NCI-H146 treated with DMSO at 0.1 percent for 48 hours (cell line): Measurements from ENCODE around the gene MORN4.
A peak's percentile ranks its signal among the peaks of the same experiment; 100 is the strongest.

Experiments
- DNase-seq: peaks from one replicate; lab custom pipeline; 2025; ENCODE audit not compliant: unreplicated experiment; lab: John Stamatoyannopoulos, UW

The MORN4 gene

GRCh38 chr10:97575127-97575668 is 58.1 kb downstream of the MORN4 start:
- DNase-seq: no peak

DNA sequence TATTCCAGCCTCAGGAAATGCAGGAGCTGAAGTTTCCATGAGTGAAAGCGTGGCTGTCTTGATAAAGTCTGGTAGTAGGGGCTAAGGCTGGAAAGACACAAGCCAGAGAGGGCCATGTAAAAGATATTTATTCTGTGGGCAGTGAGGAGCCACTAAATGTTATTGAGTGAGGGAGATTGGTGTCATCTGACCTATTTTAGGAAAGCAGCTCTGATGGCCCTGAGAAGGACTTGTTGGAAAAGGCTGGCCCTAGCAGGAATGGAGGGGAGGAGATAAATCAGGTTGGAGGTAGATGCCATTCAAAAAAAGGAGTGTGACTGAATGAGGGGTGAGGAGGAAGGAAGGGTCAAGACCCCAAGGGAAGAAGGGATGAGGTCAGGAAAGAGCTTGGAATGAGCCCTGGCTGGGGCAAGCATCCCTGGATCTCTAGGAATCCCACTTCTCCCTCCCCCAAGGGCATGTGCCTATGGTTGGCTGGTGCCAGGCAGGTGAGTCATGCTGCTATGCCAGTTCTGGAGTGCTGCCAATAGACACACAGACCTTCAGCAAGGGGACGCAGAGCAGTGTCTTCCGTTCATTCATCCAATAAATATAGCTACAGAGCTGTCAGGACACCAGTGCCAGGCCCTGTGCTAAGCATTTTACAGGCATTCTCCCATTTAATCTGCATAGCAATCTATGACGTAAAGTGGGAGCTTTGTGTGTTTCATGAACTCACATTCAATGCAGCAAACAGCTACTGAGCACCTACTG is 58.8 kb downstream of the MORN4 start:
- no peak for DNase-seq

DNA sequence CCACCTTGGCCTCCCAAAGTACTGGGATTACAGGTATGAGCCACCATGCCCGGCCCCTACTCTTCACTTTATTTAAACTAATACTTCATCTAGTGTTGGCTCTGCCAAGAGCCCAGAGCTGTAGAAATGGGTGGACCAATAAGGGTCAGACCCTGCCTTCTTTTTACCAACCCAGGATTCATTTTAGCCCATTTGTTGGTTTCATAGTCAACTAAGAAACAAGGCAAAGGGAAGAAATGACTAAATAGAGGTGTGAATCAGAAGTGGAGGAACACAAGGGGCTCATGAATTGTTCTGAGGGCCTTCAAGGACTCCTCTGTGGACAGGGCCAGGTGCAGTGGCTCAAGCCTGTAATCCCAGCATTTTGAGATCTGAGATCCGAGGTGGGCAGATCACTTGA is 59.6 kb downstream of the MORN4 start:
- DNase-seq: no peak

GRCh38 chr10:97573021-97573420 is 60.3 kb downstream of the MORN4 start:
- DNase-seq: no peak

DNA sequence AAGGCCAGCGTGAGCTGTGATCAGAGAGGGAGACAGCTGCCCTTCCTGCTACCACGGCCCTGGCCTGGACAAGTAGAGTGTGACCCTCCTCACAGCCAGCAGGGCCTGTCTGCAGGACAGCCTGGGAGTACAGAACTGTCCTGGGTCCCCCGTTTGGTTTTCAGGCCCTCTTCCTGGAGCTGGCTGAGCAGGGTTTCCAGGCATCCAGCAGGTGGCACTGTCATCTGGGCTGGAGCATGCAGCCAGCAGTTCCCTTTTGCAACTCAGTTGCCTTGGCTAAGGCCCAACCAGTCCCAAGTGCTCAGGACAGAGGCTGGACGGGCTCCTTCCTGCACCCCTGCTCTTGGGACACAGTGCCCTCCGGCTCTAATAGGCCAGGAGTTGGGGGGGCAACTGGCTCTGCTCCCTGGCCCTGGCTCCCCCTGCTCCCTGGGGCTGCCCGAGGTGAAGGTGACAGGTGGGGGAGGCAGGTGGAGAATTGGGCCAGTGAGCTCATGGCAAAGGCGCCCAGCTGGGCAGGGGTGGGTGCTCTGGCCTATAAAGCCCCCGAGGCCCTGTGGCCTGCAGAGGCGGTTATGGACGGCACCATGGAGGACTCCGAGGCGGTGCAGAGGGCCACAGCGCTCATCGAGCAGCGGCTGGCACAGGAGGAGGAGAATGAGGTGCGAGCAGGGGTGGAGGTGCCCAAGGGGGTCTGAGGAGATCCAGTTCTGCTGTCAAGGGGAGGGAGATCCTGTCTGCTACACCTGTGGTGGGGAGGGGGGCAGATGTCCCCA is 60.9 kb downstream of the MORN4 start, which contains the start of gene ANKRD2:
Gene ANKRD2 (plus strand): TSS at position 566 of the 776 bp plus-strand sequence. CDS start 10 bp downstream, at position 576.
- DNase-seq: peak; percentile 21

DNA sequence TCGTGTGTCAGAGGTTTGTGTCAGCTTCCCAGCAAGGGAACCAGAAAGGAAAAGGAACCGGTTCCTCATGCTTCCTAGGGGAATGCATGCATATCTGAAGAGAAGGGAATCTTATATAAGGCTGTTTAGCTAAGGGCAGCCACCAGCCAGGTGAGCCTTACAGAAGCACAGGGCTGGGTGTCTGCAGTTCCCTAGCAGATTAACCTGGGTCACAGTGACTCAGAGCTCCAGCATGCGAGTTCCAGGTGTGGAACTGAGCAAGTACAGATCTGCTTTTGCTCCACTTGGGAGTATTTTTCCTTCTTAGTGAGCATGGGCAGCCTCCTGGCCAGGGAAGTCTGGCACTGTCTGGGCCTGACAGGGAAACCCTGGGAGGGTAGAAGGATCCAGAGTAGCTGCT is 61.7 kb downstream of the MORN4 start:
- DNase-seq: no peak

DNA sequence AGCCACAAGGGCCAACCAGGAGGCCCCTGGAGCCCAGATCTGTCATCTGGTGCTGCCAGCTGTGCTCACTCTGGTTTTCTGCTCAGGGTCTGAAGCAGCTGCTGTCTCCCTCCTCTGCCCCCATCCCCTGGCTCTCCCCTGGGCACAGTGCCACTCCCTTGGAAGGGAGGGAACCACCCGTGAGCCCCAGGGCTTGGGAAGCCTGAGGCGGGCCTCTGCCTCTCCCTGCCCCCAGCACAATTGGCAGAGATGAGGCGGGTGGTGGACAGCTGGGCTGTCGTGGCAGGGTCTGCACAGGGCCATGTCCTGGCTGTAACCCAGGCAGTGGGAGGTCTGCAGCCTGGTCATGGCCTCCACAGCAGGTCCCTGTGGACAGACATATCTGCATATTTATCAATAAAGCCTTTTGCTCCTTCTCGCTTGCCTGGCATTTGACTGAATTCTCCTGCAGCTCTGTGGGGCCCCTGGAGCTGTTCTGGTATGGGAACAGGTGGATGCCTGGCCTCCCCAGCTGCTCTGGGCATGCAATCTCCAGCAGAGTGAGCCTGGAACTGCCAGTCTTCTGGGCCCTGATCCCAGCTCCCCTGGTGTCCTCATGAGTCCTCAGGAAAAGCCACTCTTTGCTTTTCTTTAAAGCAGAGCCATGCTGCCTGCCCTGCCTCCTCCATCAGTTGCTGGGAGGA is 62.4 kb downstream of the MORN4 start:
- no peak for DNase-seq

GRCh38 chr10:97570146-97570788 is 63.0 kb downstream of the MORN4 start:
- DNase-seq: no peak

- DNase-seq: no peak
Observed at GRCh38 chr10:97567891-97568290, 65.4 kb downstream of the MORN4 start.

DNA sequence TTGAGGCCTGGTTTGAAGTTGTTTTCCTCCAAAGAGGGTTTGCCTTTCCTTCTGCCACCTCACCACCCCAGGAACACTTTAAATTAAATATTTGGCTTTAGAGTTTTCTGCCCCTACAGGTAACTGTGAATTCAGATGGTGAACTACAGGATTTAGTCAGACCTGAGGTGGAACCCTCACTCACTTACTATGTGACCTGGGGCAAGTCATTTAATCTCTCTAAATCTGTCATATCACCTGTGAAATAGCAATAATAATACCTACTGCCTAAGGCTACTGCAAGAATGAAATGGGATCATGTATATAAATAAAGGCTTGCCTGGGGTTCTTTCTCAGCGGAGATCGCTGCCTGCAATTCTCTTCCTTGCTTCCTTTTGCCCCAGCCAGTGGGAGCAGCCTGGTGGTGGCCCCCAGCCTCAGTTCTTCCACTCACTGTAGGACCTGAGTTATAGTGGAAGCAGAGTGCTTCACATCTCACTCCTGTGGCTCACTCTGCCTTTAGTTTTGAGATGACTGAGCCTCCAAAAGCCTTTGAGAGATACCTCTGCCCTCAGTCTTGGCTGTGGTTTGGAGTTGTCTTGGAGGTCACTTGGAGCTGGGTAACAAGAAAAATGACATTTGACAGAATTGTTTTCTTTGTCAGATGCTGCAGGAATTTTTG is 66.8 kb downstream of the MORN4 start:
- DNase-seq: no peak

- no peak for DNase-seq
Observed at GRCh38 chr10:97564776-97565175, 68.5 kb downstream of the MORN4 start.
